22Rv1 (cell line): ENCODE data around the gene BDH1.

Experiments used
- CTCF ChIP-seq: fragments of 450-650 bp; IDR thresholded peaks from 2 replicates; pipeline ENCODE4 v1.5.1; 2017; ENCODE audit warnings: mild to moderate bottlenecking
- ZFX ChIP-seq: fragments of 450-650 bp; IDR thresholded peaks from 2 replicates; pipeline ENCODE4 v1.6.1; 2017; ENCODE audit warnings: antibody characterized with exemption, borderline replicate concordance

GRCh38 chr3:197583371-197583770, 27.6 kb upstream of the BDH1 start:
- TF ChIP-seq CTCF (no peak), ZFX (no peak)
